Measurements from ENCODE around the gene FKBP6.

FKBP6 gene

GRCh38 chr7:73382934-73383503, 55.1 kb downstream of the FKBP6 start:
- no peak overlapping the region for H3K4me3 ChIP-seq (ENCODE audit: low read depth, low read length)
- no peaks in the 10 kb centered on the region for H3K27me3 ChIP-seq (replicated peaks)
- TF ChIP-seq, protein P1, sequence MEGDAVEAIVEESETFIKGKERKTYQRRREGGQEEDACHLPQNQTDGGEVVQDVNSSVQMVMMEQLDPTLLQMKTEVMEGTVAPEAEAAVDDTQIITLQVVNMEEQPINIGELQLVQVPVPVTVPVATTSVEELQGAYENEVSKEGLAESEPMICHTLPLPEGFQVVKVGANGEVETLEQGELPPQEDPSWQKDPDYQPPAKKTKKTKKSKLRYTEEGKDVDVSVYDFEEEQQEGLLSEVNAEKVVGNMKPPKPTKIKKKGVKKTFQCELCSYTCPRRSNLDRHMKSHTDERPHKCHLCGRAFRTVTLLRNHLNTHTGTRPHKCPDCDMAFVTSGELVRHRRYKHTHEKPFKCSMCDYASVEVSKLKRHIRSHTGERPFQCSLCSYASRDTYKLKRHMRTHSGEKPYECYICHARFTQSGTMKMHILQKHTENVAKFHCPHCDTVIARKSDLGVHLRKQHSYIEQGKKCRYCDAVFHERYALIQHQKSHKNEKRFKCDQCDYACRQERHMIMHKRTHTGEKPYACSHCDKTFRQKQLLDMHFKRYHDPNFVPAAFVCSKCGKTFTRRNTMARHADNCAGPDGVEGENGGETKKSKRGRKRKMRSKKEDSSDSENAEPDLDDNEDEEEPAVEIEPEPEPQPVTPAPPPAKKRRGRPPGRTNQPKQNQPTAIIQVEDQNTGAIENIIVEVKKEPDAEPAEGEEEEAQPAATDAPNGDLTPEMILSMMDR (IDR thresholded peaks at IDR 0.05; ENCODE audit: low read depth, low read length, missing control alignments) = no peak
- DNase-seq = no peak
- no peaks in the 10 kb centered on the region for H3K36me3 ChIP-seq (replicated peaks)
- in situ Hi-C loops (cut with HindIII; ENCODE audit: low pct_ligation_motif_present, low sequenced_read_pairs) = no loop called here
- H3K27ac ChIP-seq = no peak overlapping the region

DNA sequence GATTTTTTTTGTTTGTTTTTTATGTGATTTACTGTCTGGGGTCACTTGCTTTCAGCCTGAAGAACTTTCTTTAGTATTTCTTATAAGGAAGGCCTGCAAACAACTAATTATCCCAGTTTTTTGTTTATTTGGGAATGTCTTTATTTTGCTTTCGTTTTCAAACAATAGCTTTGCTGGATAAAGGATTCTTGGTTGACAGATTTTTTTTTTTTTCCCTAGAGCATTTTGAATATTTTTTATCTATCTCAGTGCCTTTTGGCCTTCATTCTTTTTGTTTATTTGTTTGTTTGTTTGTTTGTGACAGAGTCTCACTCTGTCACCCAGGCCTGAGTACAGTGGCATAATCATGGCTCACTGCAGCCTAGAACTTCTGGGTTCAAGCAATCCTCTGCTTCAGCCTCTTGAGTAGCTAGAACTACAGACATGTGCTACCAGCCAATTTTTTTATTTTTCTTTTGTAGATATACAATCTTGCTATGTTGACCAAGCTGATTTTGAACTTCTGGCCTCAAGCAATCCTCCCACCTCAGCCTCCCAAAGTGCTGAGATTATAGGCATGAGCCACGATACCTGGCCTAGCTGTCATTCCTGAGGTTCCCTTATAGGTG, 59.4 kb downstream of the FKBP6 start:
- no peaks in the 10 kb centered on the region for H3K27me3 ChIP-seq (replicated peaks)
- H3K27ac ChIP-seq = no peak overlapping the region
- H3K36me3 ChIP-seq (replicated peaks) = no peaks in the 10 kb centered on the region
- no peak overlapping the region for H3K4me3 ChIP-seq (ENCODE audit: low read depth, low read length)
- in situ Hi-C loops (cut with HindIII; ENCODE audit: low pct_ligation_motif_present, low sequenced_read_pairs) = no loop called here
- TF ChIP-seq, protein P1 (IDR thresholded peaks at IDR 0.05; ENCODE audit: low read depth, low read length, missing control alignments) = no peak
- DNase-seq = no peak

GRCh38 chr7:73387908-73388414, 60.0 kb downstream of the FKBP6 start:
- no peak overlapping the region for H3K27ac ChIP-seq

DNA sequence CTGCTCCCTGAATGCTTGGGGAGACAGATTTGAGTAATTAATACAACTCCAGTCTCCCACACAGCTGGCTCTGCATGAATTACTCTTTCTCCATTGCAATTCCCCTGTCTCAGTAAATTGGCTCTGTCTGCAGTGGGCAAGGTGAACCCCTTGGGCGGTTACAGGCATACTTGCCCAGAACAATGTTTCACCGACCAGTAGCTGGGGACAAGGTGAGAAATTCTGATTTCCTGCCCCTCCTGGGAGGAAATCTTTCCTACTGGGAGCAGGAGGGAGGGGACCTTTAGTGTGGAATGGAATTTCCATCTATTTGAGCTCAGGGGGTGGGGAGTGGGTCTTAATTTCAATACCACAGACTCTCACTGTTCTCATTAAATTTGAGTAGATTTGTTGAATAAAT, 63.4 kb downstream of the FKBP6 start:
- Histone ChIP-seq H3K4me3 (ENCODE audit: low read depth, low read length) (no peak overlapping the region), H3K27ac (no peak overlapping the region), H3K36me3 (replicated peaks) (no peaks in the 10 kb centered on the region), H3K27me3 (replicated peaks) (no peaks in the 10 kb centered on the region)
- TF ChIP-seq, protein P1 (IDR thresholded peaks at IDR 0.05; ENCODE audit: low read depth, low read length, missing control alignments) = no peak
- no peak for DNase-seq
- in situ Hi-C loops (cut with HindIII; ENCODE audit: low pct_ligation_motif_present, low sequenced_read_pairs) = no loop called here

More at GRCh38 chr7:73387908-73388414, 60.0 kb downstream of the FKBP6 start:
- DNase-seq = no peak
- Histone ChIP-seq H3K27me3 (replicated peaks) (no peaks in the 10 kb centered on the region), H3K36me3 (replicated peaks) (no peaks in the 10 kb centered on the region), H3K4me3 (ENCODE audit: low read depth, low read length) (no peak overlapping the region)
- TF ChIP-seq, protein P1 (IDR thresholded peaks at IDR 0.05; ENCODE audit: low read depth, low read length, missing control alignments) = no peak
- in situ Hi-C loops (cut with HindIII; ENCODE audit: low pct_ligation_motif_present, low sequenced_read_pairs) = no loop called here

DNA sequence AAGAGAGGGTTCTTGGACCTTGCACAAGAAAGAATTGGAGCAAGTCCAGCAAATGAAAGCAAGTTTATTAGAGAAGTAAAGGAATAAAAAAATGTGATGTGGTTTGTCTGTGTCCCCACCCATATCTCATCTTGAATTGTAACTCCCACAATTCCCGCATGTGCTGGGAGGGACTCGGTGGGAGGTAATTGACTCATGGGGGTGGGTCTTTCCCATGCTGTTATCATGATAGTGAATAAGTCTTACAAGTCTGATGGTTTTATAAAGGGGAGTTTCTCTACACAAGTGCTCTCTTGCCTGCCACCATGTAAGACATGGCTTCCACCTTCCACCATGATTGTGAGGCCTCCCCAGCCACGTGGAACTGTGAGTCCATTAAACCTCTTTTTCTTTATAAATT, 66.5 kb downstream of the FKBP6 start:
- in situ Hi-C loops (cut with HindIII; ENCODE audit: low pct_ligation_motif_present, low sequenced_read_pairs) = no loop called here
- no peaks in the 10 kb centered on the region for H3K27me3 ChIP-seq (replicated peaks)
- TF ChIP-seq, protein P1 (IDR thresholded peaks at IDR 0.05; ENCODE audit: low read depth, low read length, missing control alignments) = no peak
- H3K27ac ChIP-seq = no peak overlapping the region
- H3K36me3 ChIP-seq (replicated peaks) = no peaks in the 10 kb centered on the region
- peak; percentile 51 for DNase-seq
- H3K4me3 ChIP-seq (ENCODE audit: low read depth, low read length) = no peak overlapping the region

All from brain microvascular endothelial cell (primary cell).